GM18907 (cell line): Measurements from ENCODE around the gene SPATA12.
"Not testable (repeated sequence)": the region's sequence is repeated elsewhere in the genome, so short reads cannot be mapped to it uniquely, and the experiment has no call there.

ENCODE experiments used
- ATAC-seq: cut with Tn5 transposase; IDR thresholded peaks from one replicate; pipeline ENCODE4 v1.9.1; 2021; ENCODE audit warnings: mild to moderate bottlenecking, moderate library complexity; ENCODE audit not compliant: unreplicated experiment

The SPATA12 gene

GRCh38 chr3:57082481-57082880, 22.0 kb downstream of the SPATA12 start:
- ATAC-seq: no peak

DNA sequence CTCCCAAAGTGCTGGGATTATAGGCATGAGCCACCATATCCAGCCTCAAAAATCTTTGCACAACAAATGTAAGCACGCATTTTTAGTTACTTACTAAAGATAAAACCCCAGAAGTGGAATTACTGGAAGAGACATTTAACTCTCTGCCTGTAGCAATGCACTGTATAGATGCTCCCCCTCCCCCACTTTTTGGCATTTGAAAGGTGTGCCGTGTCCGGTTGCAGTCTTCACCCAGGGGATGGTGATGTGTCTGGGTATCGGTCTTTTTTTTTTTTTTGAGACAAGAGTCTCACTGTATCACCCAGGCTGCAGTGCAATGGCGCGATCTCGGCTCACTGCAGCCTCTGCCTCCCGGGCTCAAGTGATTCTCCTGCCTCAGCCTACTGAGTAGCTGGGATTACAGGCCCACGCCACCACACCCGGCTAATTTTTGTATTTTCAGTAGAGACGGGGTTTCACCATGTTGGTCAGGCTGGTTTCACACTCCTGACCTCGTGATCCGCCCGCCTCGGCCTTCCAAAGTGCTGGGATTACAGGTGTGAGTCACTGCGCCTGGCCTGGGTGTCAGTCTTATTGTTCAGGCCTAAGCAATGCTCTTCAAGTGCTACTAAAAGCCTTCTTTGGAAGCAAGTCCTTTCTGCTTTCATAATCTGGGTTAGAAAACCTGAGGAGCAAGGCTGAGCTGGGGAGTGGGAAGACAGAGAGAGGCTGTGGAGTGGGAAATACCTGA, 23.0 kb downstream of the SPATA12 start:
- not testable (repeated sequence) for ATAC-seq

GRCh38 chr3:57085211-57085610, 24.7 kb downstream of the SPATA12 start:
- ATAC-seq: no peak

DNA sequence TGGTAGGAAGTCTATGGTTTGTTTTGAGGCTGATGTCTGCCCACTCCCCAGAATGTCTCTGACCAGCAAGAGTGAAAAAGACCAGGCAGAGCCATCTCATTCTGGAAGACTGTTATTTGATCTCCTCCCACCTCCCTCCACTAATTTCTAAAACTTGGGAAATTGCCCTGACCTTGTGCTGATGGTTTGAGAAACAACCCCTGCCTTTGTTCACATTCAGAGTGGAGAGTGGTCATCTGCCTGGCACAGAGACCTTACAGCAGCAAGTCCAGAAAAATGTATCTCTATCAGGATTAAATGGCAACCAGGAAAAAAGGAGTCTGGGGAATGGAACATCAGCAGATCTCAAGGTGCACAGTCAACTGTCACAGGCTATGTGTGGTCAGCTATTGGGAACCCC, 25.7 kb downstream of the SPATA12 start:
- no peak for ATAC-seq

DNA sequence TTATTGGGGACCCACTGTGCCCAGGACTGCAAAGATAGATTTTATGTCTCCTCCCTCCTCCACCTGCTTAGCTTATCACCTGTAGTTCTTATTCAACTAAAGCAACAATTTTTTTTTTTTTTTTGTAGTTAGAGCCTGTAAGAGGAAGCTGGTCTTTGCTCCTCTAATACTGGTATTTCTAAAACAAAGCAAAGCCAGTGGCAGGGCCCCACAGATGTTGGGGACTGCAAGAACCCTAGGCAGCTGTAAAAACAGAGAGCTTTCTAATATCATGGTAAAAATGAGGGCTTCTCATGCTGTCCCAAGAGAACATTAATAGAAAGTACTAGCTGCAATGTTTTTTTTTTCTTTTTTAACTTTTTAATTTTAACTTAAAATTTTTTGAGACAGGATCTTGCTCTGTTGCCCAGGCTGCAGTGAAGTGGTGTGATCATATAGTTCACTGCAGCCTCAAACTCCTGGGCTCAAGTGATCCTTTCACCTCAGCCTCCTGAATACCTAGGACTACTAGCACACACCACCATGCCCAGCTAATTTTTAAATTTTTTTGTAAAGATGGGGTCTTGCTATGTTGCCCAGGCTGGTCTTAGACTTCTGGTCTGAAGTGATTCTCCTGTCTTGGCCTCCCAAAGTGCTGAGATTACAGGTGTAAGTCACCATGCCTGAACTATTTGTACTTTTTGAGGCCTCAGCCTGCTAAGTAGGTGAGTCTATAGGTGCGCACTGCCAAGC, 27.1 kb downstream of the SPATA12 start:
- no peak for ATAC-seq

- ATAC-seq: no peak
Observed at GRCh38 chr3:57088503-57088902, 28.0 kb downstream of the SPATA12 start.

GRCh38 chr3:57089043-57089442, 28.6 kb downstream of the SPATA12 start:
- no peak for ATAC-seq

DNA sequence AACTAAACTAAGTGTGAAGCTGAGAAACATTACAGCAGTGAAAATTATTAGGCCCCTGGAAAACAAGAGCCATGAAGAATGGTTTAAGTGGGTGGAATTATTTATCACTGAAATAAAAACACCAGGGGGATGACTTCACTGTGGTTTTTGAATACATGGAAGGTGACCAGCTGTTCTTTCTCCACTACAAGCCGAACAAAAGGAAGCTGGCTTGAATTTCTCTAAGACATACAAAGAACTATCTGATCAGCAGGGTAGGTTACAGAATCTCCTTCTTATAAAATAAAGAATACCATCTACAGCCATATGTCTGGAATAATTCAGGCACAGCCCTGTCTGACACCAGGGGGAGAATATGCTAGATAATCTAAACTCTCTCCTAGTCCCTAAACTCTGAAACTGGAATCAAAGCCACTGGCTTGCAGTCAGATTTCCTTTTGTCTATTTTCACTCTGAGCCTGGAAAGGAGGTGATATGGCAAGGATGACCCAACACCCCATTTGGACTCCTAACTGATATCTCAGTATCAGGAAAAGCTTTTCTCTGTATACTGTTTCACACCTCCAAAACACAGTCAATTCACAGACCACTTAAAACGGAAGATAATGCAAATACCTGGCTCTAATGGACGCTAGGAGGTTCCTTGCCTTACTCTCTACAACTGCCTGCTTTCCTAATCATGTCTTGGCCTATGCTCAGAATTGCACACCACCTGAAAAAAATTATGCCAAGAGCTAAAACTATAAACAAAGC, 31.2 kb downstream of the SPATA12 start:
- ATAC-seq: no peak

DNA sequence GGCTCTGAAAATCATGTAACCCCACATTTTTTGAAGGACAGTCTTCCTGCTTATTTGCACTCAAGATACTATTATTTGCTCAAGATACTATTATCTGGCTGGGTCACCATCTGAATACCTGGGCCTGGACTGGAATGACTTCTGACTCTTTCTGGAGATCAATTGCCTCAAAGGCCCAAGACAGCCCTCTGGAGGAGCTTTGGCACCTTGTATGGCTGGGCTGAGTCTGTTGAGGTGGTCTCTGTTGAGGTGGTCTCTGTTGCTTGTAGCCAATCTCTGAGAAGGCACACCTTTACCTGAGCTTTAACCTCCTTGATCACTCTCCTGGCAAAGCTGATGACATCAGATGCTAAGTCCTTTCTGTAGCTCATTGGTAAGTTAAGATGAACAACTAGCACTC, 33.0 kb downstream of the SPATA12 start:
- no peak for ATAC-seq

DNA sequence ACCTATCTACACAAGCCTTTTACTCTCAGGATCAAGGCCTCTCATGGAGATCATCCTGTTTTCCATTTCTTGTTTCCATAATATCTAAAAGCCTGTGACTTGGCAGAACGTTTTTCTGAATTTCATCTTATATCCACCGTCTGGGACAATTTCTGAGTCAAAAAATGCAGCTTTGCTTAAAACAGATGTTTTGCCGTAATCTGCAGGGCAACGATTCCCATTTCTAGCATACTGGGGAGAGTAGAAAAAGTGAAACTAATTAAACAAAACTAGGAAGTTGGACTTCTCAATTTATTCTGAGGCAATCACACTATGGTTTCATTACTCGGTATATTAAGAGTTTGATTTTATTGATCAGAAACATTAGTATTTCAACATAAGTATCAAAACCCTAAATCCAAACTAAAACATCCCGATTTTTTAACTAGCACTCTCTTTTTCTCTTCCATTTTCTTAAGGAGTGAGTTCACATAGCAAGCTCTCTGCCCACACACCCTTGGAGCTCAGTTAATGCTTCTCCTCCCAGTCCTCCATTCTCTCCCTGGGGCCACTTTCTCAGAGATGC, 33.6 kb downstream of the SPATA12 start:
- no peak for ATAC-seq

GRCh38 chr3:57094575-57094974, 34.1 kb downstream of the SPATA12 start:
- no peak for ATAC-seq

GRCh38 chr3:57095363-57095762, 34.9 kb downstream of the SPATA12 start:
- ATAC-seq: no peak

- no peak for ATAC-seq
Observed at GRCh38 chr3:57097536-57097935, 37.1 kb downstream of the SPATA12 start.

DNA sequence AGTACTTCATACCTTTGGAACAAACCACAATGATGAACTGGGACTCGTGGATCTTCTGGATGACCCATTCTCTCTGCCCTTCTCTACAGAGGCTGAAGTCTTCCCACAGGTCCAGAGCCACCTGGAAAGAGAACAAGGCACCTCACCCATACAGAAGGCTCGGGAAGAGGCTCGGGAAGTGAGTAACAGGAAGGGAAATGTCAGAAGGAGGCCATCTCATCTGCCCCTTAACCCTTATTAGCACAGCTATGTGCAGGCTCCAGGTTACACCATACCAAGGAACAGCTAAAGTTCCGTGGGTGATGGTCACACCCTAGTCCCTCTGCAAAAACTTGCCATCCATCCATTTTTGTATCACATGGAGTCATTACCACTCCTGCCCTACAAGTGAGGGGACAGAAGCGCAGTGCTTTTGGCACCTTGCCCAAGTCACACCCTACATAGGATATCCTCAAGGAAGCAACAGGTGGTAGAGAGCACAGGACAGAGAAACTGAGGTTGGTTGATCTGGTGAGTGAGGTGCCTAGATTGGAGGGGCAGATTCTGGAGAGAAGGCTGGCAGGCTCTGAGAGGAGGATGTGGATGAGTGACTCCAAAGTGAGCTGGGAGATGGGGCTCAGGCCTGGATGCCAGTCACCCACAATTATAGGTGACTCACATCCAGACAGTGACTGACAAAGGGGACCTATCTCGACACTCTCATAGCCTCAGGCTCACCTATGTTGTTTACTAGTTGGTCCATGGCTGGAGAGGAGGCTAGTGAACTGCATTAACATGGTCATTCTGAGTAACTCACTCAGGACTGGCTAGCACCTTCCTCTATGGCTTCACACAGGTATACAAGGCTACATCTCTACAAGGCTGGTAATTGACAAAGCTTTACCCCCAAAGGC, 38.2 kb downstream of the SPATA12 start:
- no peak for ATAC-seq

DNA sequence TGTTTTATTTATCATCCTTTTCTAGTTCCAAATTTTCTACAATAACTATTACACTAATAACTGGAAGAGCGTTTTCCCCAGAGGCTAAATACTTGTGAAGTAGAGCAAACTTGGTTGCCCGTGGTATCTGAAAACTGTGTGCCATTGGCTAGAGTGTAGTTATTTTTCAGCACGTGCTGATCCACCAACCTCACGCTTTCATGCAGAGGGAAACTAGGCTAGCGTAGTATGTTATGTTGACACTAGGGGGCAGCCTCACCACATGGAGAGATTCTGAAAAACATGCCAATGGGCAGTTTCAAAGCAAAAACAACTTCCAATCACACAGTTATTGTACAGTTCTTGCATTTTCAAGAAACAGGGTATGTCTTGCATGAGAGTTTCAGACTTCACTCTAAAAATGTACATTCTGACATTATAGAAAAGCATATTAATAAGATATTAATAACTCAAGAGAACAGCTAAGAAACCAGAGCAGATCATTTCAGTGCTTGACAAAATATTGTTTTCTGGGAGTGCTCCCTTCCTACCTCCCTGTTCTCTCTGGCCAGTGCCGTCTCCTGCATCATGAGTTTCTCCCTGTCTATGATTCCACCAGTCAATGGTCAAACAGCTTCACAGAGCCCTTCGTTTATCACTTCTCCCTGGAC, 39.7 kb downstream of the SPATA12 start:
- ATAC-seq: peak; percentile 71

DNA sequence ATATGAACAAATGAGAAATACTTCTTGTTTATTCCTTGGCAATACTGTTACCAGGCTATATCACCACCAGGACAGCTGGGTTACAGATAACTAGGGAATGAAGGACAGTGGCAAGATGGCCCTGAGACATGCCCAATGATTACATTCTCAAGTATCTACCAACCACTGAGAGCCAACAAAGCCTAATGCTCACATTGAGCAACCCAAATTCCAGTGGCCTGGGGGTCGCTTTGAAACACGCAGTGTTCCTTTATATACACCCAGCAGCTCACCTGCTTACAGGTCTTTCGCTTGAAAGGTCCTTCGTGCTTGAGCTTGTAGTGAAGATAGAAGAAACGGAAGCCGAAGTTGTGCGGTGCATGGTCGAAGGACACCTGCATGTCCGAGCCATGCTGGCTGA, 45.1 kb downstream of the SPATA12 start:
- ATAC-seq: no peak

- ATAC-seq: no peak
Observed at GRCh38 chr3:57108684-57109083, 48.2 kb downstream of the SPATA12 start.

- ATAC-seq: no peak
Observed at GRCh38 chr3:57109437-57110199, 49.2 kb downstream of the SPATA12 start.

DNA sequence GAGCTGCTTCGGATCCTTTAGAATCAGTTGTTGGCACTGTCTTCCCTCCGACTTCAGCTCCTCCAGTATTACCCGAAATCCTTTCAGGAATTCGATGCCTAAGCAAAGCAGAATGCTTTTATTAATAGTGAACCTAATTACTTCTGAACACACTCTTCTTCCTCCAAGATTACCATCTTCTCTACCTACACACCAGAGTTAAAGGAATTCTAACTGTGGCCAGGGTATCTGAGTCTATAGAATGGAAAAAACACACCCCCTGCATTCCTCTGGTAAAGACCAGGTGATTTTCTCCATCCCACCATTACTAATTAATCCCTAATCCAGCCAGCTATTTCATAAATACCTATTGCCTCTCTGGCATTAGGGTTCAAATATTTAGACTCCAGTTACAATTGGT, 49.8 kb downstream of the SPATA12 start:
- ATAC-seq: no peak
